HCT116 (cell line): ENCODE data around the gene CIROP. TPM values are rescaled to one million over a fixed set of nuclear protein-coding genes. Genes with fewer than 3 reads are reported as not detected.

ENCODE experiments used
- ATAC-seq: fragments of 200-7000 bp; cut with Tn5 transposase; 2 replicates; pipeline ENCODE4 v1.9.1; 2020; ENCODE audit warnings: mild to moderate bottlenecking, moderate library complexity
- BruUV-seq: library from RNA; stranded (reverse); fragments of 400-500 nt; replicated peaks from 2 replicates; lab custom pipeline; 2021; lab: Mats Ljungman, UMichigan
- CTCF ChIA-PET: fragments of 300-600 bp; sonication (Branson Sonifier 250); formaldehyde crosslinking; loops from one replicate; lab custom pipeline; 2021; ENCODE audit warnings: antibody characterized with exemption; lab: Charles Lee
- POLR2A ChIA-PET: fragments of 300-600, 350-600 bp; sonication (Branson Sonifier 250); formaldehyde crosslinking; loops from one replicate; lab custom pipeline; 2021; ENCODE audit warnings: antibody characterized with exemption; lab: Charles Lee
- RAD21 ChIA-PET, 2 experiments: fragments of 300-600 bp; sonication (Branson Sonifier 250); formaldehyde crosslinking; loops; one replicate each; lab custom pipeline; 2023; ENCODE audit warnings: low total read pairs in 2 of 2; ENCODE audit not compliant: uncharacterized antibody in 2 of 2, unreplicated experiment in 2 of 2, low non-redundant PET in 1 of 2; lab: Charles Lee
- DNase-seq: peaks from one replicate; pipeline ENCODE4 v3.0.0-alpha.2; 2010; ENCODE audit warnings: low read depth, low spot score
- H2AFZ ChIP-seq: fragments of 200-600 bp; shearing (Covaris generic), sonication (generic); 2 replicates; pipeline ENCODE4 v1.6.1; 2017; ENCODE audit warnings: low read depth, mixed run types, mixed read lengths, antibody characterized with exemption, low read length; ENCODE audit not compliant: poor library complexity, severe bottlenecking
- H3K27ac ChIP-seq: 2 replicates; pipeline ENCODE4 v1.5.1; 2012; ENCODE audit warnings: low read depth, low read length
- H3K27me3 ChIP-seq: fragments of 200-600 bp; sonication (generic); 2 replicates; pipeline ENCODE4 v1.6.1; 2016; ENCODE audit warnings: mixed run types, low read length, mixed read lengths; ENCODE audit not compliant: insufficient read depth
- H3K36me3 ChIP-seq, 2 experiments: fragments of 200-500 bp in 1 of 2; fragments of 200-600 bp in 1 of 2; sonication (Bioruptor generic) in 1 of 2; sonication (generic) in 1 of 2; 2 replicates each; pipeline versions ENCODE4 v1.5.1 to v1.6.1; 2014 to 2016; ENCODE audit warnings: low read length in 2 of 2, inconsistent platforms in 1 of 2, mixed read lengths in 1 of 2, mixed run types in 1 of 2; ENCODE audit not compliant: insufficient read depth in 2 of 2, control insufficient read depth in 1 of 2
- H3K4me1 ChIP-seq, 2 experiments: fragments of 200-600 bp in 1 of 2; sonication (generic) in 1 of 2; 2 replicates each; pipeline versions ENCODE4 v1.5.1 to v1.6.1; 2012 to 2017; ENCODE audit warnings: low read length in 2 of 2, inconsistent platforms in 1 of 2, mild to moderate bottlenecking in 1 of 2, mixed read lengths in 1 of 2, mixed run types in 1 of 2, moderate library complexity in 1 of 2; ENCODE audit not compliant: insufficient read depth in 2 of 2, control insufficient read depth in 1 of 2
- H3K4me2 ChIP-seq: fragments of 200-600 bp; sonication (generic); 2 replicates; pipeline ENCODE4 v1.6.1; 2017; ENCODE audit warnings: mixed run types, low read length, mixed read lengths
- H3K4me3 ChIP-seq, 2 experiments: fragments of 200-600 bp in 1 of 2; sonication (generic) in 1 of 2; replicated peaks in 1 of 2; 2 replicates each; pipeline ENCODE4 v1.5.1; 2011 to 2016; ENCODE audit warnings: low read length in 2 of 2, control low read depth in 1 of 2, low read depth in 1 of 2, mild to moderate bottlenecking in 1 of 2, mixed read lengths in 1 of 2, mixed run types in 1 of 2
- H3K79me2 ChIP-seq: fragments of 200-600 bp; sonication (generic); 2 replicates; pipeline ENCODE4 v1.6.1; 2017; ENCODE audit warnings: mild to moderate bottlenecking, mixed run types, low read length, moderate library complexity, mixed read lengths; ENCODE audit not compliant: insufficient read depth
- H3K9ac ChIP-seq: fragments of 200-600 bp; sonication (generic); 2 replicates; pipeline ENCODE4 v1.6.1; 2016; ENCODE audit warnings: low read length, mixed read lengths
- H3K9me2 ChIP-seq: fragments of 200-600 bp; sonication (generic), shearing (Covaris generic); 2 replicates; pipeline ENCODE4 v1.6.1; 2017; ENCODE audit warnings: mixed run types, mild to moderate bottlenecking, moderate library complexity; ENCODE audit not compliant: insufficient read depth
- H3K9me3 ChIP-seq, 2 experiments: fragments of 200-500 bp in 1 of 2; fragments of 200-600 bp in 1 of 2; sonication (Bioruptor generic) in 1 of 2; sonication (generic) in 1 of 2; 2 replicates each; pipeline ENCODE4 v1.6.1; 2014 to 2017; ENCODE audit warnings: low read length in 2 of 2, mixed read lengths in 2 of 2, inconsistent platforms in 1 of 2, low read depth in 1 of 2, mild to moderate bottlenecking in 1 of 2, mixed run types in 1 of 2, moderate library complexity in 1 of 2; ENCODE audit not compliant: control insufficient read depth in 1 of 2, insufficient read depth in 1 of 2
- H4K20me1 ChIP-seq: fragments of 200-600 bp; sonication (generic), shearing (Covaris generic); 2 replicates; pipeline ENCODE4 v1.6.1; 2017; ENCODE audit warnings: mixed run types, mild to moderate bottlenecking, moderate library complexity; ENCODE audit not compliant: insufficient read depth
- ATF3 ChIP-seq: IDR thresholded peaks from 2 replicates; pipeline ENCODE4 v1.6.1; 2012
- JUND ChIP-seq: IDR thresholded peaks from 2 replicates; pipeline ENCODE4 v1.6.1; 2012
- MAX ChIP-seq: IDR thresholded peaks from 2 replicates; pipeline ENCODE4 v1.6.1; 2012
- intact Hi-C: fragments of 100-400 bp; cut with micrococcal nuclease; formaldehyde crosslinking; loops from 2 replicates; pipeline ENCODE4 v1.10.0; 2022
- total RNA-seq: library from RNA; stranded (reverse); gene quantifications from one replicate; pipeline ENCODE4 v1.2.1, GENCODE V29; 2021; ENCODE audit not compliant: unreplicated experiment

The CIROP gene
- total RNA-seq, 1 experiment from 2014 or later = not detected

- intact Hi-C loops = no loop called here
- ChIA-PET CTCF (interaction anchor here (0.6 to 1.2 kb wide), 2 partner anchors 14 to 38 kb away, joined by 3 read pairs; no protein-coding TSS in a partner anchor), RAD21 (no interaction called here)
Measured at GRCh38 chr14:23106747-23107045, 1.9 kb upstream of the CIROP start.

GRCh38 chr14:23105348-23105824 lies 597 bp upstream of the CIROP start:
- intact Hi-C loops = no loop called here
- Histone ChIP-seq H2AFZ (no peak overlapping the region), H3K9me3 (no peaks in the 10 kb centered on the region), H3K27me3 (peaks cover 4% of the 10 kb centered on the region; the same call in 1 of the 2 replicates), H3K27ac (no peak overlapping the region), H3K9ac (no peak overlapping the region), H3K9me2 (no peaks in the 10 kb centered on the region), H3K36me3 (no peaks in the 10 kb centered on the region), H3K4me1 (no peaks in the 10 kb centered on the region), H3K79me2 (no peaks in the 10 kb centered on the region), H3K4me2 (no peak overlapping the region), H4K20me1 (no peaks in the 10 kb centered on the region), H3K4me3 (no peak overlapping the region)
- ChIA-PET CTCF (no interaction called here), POLR2A (interaction anchor here (1.4 kb wide), 1 partner anchor 11 kb away, joined by 5 read pairs; the partner anchor contains the start of genes ACIN1 and C14orf119), RAD21 (no interaction called here)
- ATAC-seq (no peak), DNase-seq (no peak)
- no TSS peak for BruUV-seq
- no peak for TF ChIP-seq JUND

More at GRCh38 chr14:23106747-23107045, 1.9 kb upstream of the CIROP start:
- TF ChIP-seq ATF3 (no peak), MAX (no peak)
- Histone ChIP-seq H2AFZ (no peak overlapping the region), H3K9me2 (no peaks in the 10 kb centered on the region), H3K79me2 (no peaks in the 10 kb centered on the region), H4K20me1 (no peaks in the 10 kb centered on the region), H3K9ac (no peak overlapping the region), H3K27ac (no peak overlapping the region), H3K9me3 (no peaks in the 10 kb centered on the region), H3K4me1 (no peaks in the 10 kb centered on the region), H3K4me2 (no peak overlapping the region), H3K4me3 (no peak overlapping the region), H3K27me3 (peaks cover 15% of the 10 kb centered on the region; the same call in 1 of the 2 replicates), H3K36me3 (no peaks in the 10 kb centered on the region)
- ATAC-seq = no peak
- BruUV-seq = no TSS peak
- POLR2A ChIA-PET = interaction anchor here (1.4 kb wide), 1 partner anchor 12 kb away, joined by 5 read pairs; the partner anchor contains the start of genes ACIN1 and C14orf119
- no peak for DNase-seq
